K562 (cell line): ENCODE results near the gene TMEM95. TPM values are rescaled to one million over a fixed set of nuclear protein-coding genes. Genes with fewer than 3 reads are reported as not detected.

Experiments
- CBFA2T3 ChIP-seq: fragments of 450-650 bp; IDR thresholded peaks from 2 replicates; pipeline ENCODE4 v1.6.1; 2017
- ETV1 ChIP-seq: fragments of 450-650 bp; conservative IDR thresholded peaks from 2 replicates; pipeline ENCODE4 v1.6.1; 2016; ENCODE audit warnings: missing genetic modification characterization, control low read depth, low read depth, missing compliant biosample characterization
- GTF2E2 ChIP-seq: fragments of 200-800 bp; sonication (Bioruptor generic); IDR thresholded peaks from 2 replicates; pipeline ENCODE4 v1.6.1; 2016; ENCODE audit warnings: missing genetic modification characterization, missing compliant biosample characterization
- KDM1A ChIP-seq, 2 experiments: fragments of 450-650 bp; IDR thresholded peaks; 2 replicates each; pipeline ENCODE4 v1.6.1; 2016; ENCODE audit warnings: mild to moderate bottlenecking in 2 of 2
- MEIS2 ChIP-seq: fragments of 450-650 bp; IDR thresholded peaks from 2 replicates; pipeline ENCODE4 v1.6.1; 2014; ENCODE audit warnings: mild to moderate bottlenecking; ENCODE audit not compliant: partially characterized antibody
- MIER1 ChIP-seq: fragments of 450-650 bp; IDR thresholded peaks from 2 replicates; pipeline ENCODE4 v1.6.1; 2016; ENCODE audit warnings: antibody characterized with exemption, mild to moderate bottlenecking, low read depth
- NFYB ChIP-seq: IDR thresholded peaks from 2 replicates; pipeline ENCODE4 v1.6.1; 2011; ENCODE audit warnings: mild to moderate bottlenecking, moderate library complexity; ENCODE audit not compliant: insufficient read length; ENCODE audit errors: extremely low read depth
- RAD51 ChIP-seq: fragments of 450-650 bp; IDR thresholded peaks from 2 replicates; pipeline ENCODE4 v1.7.1; 2016; ENCODE audit warnings: low read depth, mild to moderate bottlenecking, borderline replicate concordance
- RBM34 ChIP-seq: fragments of 200-400 bp; formaldehyde crosslinking; IDR thresholded peaks from 2 replicates; pipeline ENCODE4 v1.6.1; 2018; ENCODE audit warnings: low read length, borderline replicate concordance; ENCODE audit not compliant: insufficient read depth
- SLC30A9 ChIP-seq: fragments of 250-450 bp; sonication (Bioruptor Pico); IDR thresholded peaks from 2 replicates; pipeline ENCODE4 v1.8.0; 2022; ENCODE audit warnings: mild to moderate bottlenecking, moderate library complexity
- SMAD3 ChIP-seq: fragments of 450-650 bp; formaldehyde crosslinking; conservative IDR thresholded peaks from 2 replicates; pipeline ENCODE4 v1.4.0; 2020; ENCODE audit warnings: mild to moderate bottlenecking
- ZFX ChIP-seq: sonication (generic); formaldehyde crosslinking; IDR thresholded peaks from 2 replicates; pipeline ENCODE4 v1.8.0; 2022; ENCODE audit warnings: mild to moderate bottlenecking, missing genetic modification reagents, moderate library complexity
- ZNF518B ChIP-seq: fragments of 250-450 bp; sonication (Bioruptor Pico); IDR thresholded peaks from 2 replicates; pipeline ENCODE4 v1.5.0; 2021; ENCODE audit warnings: mild to moderate bottlenecking, moderate library complexity
- ZNF75A ChIP-seq: fragments of 450-650 bp; formaldehyde crosslinking; IDR thresholded peaks from 2 replicates; pipeline ENCODE4 v1.4.0; 2020; ENCODE audit warnings: mild to moderate bottlenecking
- polyA plus RNA-seq, 8 experiments: library from polyadenylated mRNA; depleted of rRNA in 4 of 8; stranded (reverse) in 5 of 8; unstranded in 3 of 8; fragments of >200 nt; fragmentation: Nextera tagmentation in 2 of 8; fragmentation: Illumina TruSeq in 1 of 8; extraction: Ambion mirVana in 2 of 8; extraction: Trizol in 1 of 8; gene quantifications; 2 replicates each; pipeline versions ENCODE4 v1.2.1 to v1.2.3, GENCODE V29; 2011 to 2014; ENCODE audit warnings: inconsistent platforms in 1 of 8, missing spikeins in 1 of 8
- total RNA-seq, 7 experiments: library from RNA; depleted of rRNA in 6 of 7; stranded (reverse); fragments of >200 nt in 6 of 7; fragmentation: Illumina TruSeq in 2 of 7; extraction: Trizol in 2 of 7; gene quantifications; 2 replicates each; pipeline versions ENCODE4 v1.2.1 to v1.2.3, GENCODE V29; 2011 to 2021; ENCODE audit warnings: low replicate concordance in 1 of 7
- TF ChIP-seq, protein P1 (sequence below): IDR thresholded peaks from 2 replicates; pipeline ENCODE4 v1.6.1; 2012; ENCODE audit warnings: low read depth, low read length, improper control_type of control experiment, borderline replicate concordance
- TF ChIP-seq, protein P2 (sequence below): sonication (generic); formaldehyde crosslinking; IDR thresholded peaks from 2 replicates; pipeline ENCODE4 v1.8.0; 2022; ENCODE audit warnings: mild to moderate bottlenecking, missing genetic modification reagents

The TMEM95 gene
- total and polyA plus RNA-seq, 9 of the 15 experiments (the other 6 are each of a cell fraction or from before 2014, with no cell fraction given), result not detected

GRCh38 chr17:7329997-7330637 is 24.8 kb upstream of the TMEM95 start (continued):
- TF ChIP-seq ZNF518B (CRISPR knock-in tag) (no peak), MIER1 (no peak), GTF2E2 (tag) (no peak), KDM1A (IDR thresholded peaks at IDR 0.05) (peak in 1 of 2 experiments; percentile 39; a peak in 2 of 4 replicates), RAD51 (no peak), ZNF75A (CRISPR knock-in tag) (no peak), CBFA2T3 (no peak), SLC30A9 (CRISPR knock-in tag) (no peak), NFYB (peak; percentile 79), ZFX (CRISPR knock-in tag) (no peak; the same call in 1 of the 2 replicates), MEIS2 (peak; percentile 41), RBM34 (no peak), ETV1 (tag) (no peak), SMAD3 (CRISPR knock-in tag) (no peak)
- TF ChIP-seq, protein P1, sequence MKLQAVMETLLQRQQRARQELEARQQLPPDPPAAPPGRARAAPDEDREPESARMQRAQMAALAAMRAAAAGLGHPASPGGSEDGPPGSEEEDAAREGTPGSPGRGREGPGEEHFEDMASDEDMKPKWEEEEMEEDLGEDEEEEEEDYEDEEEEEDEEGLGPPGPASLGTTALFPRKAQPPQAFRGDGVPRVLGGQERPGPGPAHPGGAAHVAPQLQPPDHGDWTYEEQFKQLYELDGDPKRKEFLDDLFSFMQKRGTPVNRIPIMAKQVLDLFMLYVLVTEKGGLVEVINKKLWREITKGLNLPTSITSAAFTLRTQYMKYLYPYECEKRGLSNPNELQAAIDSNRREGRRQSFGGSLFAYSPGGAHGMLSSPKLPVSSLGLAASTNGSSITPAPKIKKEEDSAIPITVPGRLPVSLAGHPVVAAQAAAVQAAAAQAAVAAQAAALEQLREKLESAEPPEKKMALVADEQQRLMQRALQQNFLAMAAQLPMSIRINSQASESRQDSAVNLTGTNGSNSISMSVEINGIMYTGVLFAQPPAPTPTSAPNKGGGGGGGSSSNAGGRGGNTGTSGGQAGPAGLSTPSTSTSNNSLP, result no peak
- TF ChIP-seq, protein P2, sequence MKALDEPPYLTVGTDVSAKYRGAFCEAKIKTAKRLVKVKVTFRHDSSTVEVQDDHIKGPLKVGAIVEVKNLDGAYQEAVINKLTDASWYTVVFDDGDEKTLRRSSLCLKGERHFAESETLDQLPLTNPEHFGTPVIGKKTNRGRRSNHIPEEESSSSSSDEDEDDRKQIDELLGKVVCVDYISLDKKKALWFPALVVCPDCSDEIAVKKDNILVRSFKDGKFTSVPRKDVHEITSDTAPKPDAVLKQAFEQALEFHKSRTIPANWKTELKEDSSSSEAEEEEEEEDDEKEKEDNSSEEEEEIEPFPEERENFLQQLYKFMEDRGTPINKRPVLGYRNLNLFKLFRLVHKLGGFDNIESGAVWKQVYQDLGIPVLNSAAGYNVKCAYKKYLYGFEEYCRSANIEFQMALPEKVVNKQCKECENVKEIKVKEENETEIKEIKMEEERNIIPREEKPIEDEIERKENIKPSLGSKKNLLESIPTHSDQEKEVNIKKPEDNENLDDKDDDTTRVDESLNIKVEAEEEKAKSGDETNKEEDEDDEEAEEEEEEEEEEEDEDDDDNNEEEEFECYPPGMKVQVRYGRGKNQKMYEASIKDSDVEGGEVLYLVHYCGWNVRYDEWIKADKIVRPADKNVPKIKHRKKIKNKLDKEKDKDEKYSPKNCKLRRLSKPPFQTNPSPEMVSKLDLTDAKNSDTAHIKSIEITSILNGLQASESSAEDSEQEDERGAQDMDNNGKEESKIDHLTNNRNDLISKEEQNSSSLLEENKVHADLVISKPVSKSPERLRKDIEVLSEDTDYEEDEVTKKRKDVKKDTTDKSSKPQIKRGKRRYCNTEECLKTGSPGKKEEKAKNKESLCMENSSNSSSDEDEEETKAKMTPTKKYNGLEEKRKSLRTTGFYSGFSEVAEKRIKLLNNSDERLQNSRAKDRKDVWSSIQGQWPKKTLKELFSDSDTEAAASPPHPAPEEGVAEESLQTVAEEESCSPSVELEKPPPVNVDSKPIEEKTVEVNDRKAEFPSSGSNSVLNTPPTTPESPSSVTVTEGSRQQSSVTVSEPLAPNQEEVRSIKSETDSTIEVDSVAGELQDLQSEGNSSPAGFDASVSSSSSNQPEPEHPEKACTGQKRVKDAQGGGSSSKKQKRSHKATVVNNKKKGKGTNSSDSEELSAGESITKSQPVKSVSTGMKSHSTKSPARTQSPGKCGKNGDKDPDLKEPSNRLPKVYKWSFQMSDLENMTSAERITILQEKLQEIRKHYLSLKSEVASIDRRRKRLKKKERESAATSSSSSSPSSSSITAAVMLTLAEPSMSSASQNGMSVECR (CRISPR knock-in tag), result peak; percentile 42; the same call in 1 of the 2 replicates
